Measurements from ENCODE around the gene BBS7.

BBS7 gene

DNA sequence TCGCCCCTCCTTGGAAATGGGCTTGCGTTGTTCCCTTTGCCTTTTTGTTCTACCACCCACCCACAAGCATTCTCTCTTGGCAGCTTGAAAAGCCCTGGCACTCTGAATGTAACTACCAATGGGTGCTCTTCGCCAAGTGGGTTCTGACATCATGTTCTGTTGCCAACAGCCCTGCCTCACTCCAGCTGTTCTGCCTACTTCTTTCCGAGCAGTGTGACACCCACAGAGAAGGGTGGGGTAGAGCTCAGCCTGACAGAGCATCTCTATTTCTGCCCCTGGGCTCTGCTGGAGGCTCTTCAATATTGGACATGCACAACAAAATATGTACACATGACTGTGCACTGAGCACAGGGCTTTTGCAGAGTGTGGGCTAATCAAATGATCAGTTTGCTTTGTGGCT is 84.8 kb downstream of the BBS7 start:
- CTCF ChIA-PET = interaction anchor here (0.6 kb wide), 1 partner anchor 179 kb away, joined by 3 read pairs; no protein-coding TSS in a partner anchor
- no peak for TF ChIP-seq CTCF (conservative IDR thresholded peaks at IDR 0.05; ENCODE audit: low read depth)
- peak overlapping the region; percentile 77 for H3K27ac ChIP-seq
- POLR2A ChIA-PET (ENCODE audit: low non-redundant PET) = no interaction called here
- no peak for DNase-seq (ENCODE audit: low spot score)

DNA sequence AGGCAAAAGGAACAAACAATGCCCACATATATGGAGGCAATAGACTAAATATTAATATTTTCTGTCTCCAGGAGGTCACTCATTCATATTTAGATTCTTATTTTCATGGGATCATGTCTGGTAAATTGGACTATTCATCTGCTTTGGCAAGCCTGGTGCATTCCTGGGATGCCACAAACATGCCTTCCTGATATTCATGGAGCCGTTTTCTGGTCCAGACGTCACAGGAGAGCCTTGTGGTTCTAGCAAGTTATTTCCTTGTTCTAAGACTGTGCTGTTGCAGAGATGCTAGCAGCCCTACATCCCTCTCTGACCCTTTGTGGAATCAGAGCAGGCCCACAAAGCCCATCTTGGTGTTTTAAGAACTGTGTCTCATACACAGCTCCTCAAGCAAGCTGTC is 85.3 kb downstream of the BBS7 start:
- peak; percentile 68 for DNase-seq (ENCODE audit: low spot score)
- TF ChIP-seq CTCF (conservative IDR thresholded peaks at IDR 0.05; ENCODE audit: low read depth) = no peak
- ChIA-PET POLR2A (ENCODE audit: low non-redundant PET) (no interaction called here), CTCF (interaction anchor here (0.6 to 1.0 kb wide), 2 partner anchors 16 to 178 kb away, joined by 3 to 5 read pairs; no protein-coding TSS in a partner anchor)
- H3K27ac ChIP-seq = peak overlapping the region; percentile 77

DNA sequence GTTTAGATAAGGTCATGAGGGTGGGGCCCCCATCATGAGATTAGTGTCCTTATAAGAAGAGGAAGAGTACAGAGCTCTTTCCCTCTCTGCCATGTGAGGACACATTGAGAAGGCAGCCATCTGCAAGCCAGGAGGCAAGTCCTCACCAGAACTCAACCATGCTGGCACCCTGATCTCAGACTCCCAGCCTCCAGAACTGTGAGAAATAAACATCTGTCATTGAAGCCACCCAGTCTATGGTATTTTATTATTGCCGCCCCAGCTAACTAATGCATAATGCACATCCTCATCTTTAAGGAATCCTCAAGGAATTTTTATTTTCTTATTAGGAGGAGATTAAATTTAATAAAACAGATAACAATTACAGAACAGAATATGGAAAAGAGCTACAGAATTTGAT is 85.9 kb downstream of the BBS7 start:
- no peak for TF ChIP-seq CTCF (conservative IDR thresholded peaks at IDR 0.05; ENCODE audit: low read depth)
- no peak overlapping the region; the same call in 1 of the 2 replicates for H3K27ac ChIP-seq
- ChIA-PET POLR2A (ENCODE audit: low non-redundant PET) (no interaction called here), CTCF (interaction anchor here (0.5 to 1.0 kb wide), 2 partner anchors 13 to 15 kb away, joined by 3 to 5 read pairs; no protein-coding TSS in a partner anchor)
- DNase-seq (ENCODE audit: low spot score) = no peak

GRCh38 chr4:121783210-121783609 is 87.1 kb downstream of the BBS7 start:
- ChIA-PET CTCF (no interaction called here), POLR2A (ENCODE audit: low non-redundant PET) (no interaction called here)
- no peak for TF ChIP-seq CTCF (conservative IDR thresholded peaks at IDR 0.05; ENCODE audit: low read depth)
- no peak for DNase-seq (ENCODE audit: low spot score)
- no peak overlapping the region for H3K27ac ChIP-seq

GRCh38 chr4:121778991-121779628 is 91.2 kb downstream of the BBS7 start:
- H3K27ac ChIP-seq = no peak overlapping the region
- DNase-seq (ENCODE audit: low spot score) = no peak
- ChIA-PET POLR2A (ENCODE audit: low non-redundant PET) (no interaction called here), CTCF (no interaction called here)
- no peak for TF ChIP-seq CTCF (conservative IDR thresholded peaks at IDR 0.05; ENCODE audit: low read depth)

- no peak for DNase-seq (ENCODE audit: low spot score)
- no peak overlapping the region for H3K27ac ChIP-seq
- ChIA-PET POLR2A (ENCODE audit: low non-redundant PET) (no interaction called here), CTCF (no interaction called here)
- TF ChIP-seq CTCF (conservative IDR thresholded peaks at IDR 0.05; ENCODE audit: low read depth) = no peak
Measured at GRCh38 chr4:121777625-121778024, 92.6 kb downstream of the BBS7 start.

All from RWPE1 (cell line).